ENCODE results near the gene SYT17.
"Not testable (repeated sequence)": the region's sequence is repeated elsewhere in the genome, so short reads cannot be mapped to it uniquely, and the experiment has no call there.

Gene SYT17

DNA sequence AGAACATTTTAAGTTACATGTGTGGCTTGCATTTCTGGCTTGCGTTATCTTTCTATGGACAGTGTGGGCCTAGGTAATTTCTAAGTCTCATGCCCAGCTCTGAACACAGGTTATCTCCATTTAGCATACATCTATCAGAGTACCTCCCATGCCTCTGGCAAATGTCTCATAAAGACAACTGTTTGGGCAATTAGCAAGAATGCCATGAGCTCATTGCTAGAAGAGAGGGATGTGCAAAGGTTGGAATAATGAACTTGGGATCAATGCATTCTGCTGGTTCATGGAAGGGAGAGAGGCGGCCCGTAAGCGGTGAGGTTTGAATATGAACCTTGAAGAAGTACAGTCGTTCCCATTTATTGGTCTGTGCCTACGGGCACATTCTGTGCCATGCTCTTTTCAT lies 14.4 kb downstream of the SYT17 start:
- TF ChIP-seq, protein P1, sequence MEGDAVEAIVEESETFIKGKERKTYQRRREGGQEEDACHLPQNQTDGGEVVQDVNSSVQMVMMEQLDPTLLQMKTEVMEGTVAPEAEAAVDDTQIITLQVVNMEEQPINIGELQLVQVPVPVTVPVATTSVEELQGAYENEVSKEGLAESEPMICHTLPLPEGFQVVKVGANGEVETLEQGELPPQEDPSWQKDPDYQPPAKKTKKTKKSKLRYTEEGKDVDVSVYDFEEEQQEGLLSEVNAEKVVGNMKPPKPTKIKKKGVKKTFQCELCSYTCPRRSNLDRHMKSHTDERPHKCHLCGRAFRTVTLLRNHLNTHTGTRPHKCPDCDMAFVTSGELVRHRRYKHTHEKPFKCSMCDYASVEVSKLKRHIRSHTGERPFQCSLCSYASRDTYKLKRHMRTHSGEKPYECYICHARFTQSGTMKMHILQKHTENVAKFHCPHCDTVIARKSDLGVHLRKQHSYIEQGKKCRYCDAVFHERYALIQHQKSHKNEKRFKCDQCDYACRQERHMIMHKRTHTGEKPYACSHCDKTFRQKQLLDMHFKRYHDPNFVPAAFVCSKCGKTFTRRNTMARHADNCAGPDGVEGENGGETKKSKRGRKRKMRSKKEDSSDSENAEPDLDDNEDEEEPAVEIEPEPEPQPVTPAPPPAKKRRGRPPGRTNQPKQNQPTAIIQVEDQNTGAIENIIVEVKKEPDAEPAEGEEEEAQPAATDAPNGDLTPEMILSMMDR (IDR thresholded peaks at IDR 0.05; ENCODE audit: low read depth, low read length), result no peak
- H3K4me3 ChIP-seq (ENCODE audit: low read depth, low read length), result no peak overlapping the region

DNA sequence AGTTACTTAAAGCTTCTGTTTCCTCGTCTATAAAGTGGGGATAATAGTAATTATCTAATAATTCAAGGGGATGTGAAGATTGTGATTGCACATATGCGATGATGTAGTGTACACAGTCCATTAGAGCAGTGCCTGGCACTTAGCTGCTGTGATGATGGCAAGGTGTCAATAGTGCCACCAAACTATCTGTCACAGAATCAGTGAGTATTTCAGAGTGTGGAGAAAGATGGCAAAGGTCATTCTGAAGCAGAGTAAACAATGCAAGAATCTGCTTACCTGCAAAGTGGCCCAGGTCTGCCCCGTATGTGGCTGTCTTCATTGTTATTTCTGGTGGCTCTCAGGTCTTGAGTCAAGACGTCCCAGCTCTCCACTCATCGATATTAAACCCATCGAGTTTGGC lies 15.1 kb downstream of the SYT17 start:
- H3K4me3 ChIP-seq (ENCODE audit: low read depth, low read length), result no peak overlapping the region
- TF ChIP-seq, protein P1 (IDR thresholded peaks at IDR 0.05; ENCODE audit: low read depth, low read length), result no peak

DNA sequence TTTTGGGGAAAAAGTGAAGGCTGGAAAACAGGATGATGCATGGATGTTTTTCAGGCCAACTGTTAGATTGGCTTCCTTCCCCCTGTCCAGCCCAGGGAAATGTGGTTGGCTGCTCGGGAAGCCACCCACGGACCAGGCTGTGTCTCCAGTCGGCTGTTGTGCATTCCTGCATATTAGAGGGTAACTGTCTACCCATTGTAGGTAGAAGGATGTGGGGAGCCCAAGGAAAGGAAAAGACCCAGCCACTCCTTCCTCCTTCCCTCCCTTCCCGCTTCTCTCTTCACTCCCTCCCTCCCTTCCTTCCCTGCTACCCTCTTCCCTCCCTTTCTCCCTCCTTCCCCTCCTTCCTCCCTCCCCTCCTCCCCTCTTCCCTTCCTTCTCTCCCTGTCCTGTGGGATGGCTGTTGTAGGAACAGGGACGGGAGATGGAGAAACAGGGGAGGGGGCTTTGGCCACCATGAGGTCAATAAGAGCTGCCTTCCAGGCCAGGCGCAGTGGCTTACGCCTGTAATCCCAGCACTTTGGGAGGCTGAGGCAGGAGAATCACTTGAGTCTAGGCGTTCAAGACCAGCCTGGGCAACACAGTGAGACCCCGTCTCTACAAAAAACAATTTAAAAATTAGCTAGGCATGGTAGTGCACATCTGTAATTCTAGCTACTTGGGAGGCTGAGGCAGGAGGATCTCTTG lies 16.9 kb downstream of the SYT17 start:
- no peak overlapping the region for H3K4me3 ChIP-seq (ENCODE audit: low read depth, low read length)
- TF ChIP-seq, protein P1 (IDR thresholded peaks at IDR 0.05; ENCODE audit: low read depth, low read length), result no peak

DNA sequence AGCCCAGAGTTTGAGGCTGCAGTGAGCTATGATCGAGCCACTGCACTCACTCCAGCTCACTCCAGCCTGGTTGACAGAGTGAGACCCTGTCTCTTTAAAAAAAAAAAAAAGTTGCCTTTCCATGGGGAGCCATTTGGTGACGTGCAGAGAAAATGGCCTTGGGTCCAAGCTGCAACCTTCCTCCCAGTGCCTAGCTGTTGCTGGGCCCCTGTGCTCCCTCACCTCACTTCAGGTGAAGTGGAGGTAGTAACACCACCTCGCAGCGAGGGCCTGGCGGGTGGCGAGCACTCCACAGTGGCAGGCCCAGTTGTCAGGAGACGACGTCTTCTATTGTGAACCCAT lies 17.4 kb downstream of the SYT17 start:
- no peak overlapping the region for H3K4me3 ChIP-seq (ENCODE audit: low read depth, low read length)
- TF ChIP-seq, protein P1 (IDR thresholded peaks at IDR 0.05; ENCODE audit: low read depth, low read length), result no peak

DNA sequence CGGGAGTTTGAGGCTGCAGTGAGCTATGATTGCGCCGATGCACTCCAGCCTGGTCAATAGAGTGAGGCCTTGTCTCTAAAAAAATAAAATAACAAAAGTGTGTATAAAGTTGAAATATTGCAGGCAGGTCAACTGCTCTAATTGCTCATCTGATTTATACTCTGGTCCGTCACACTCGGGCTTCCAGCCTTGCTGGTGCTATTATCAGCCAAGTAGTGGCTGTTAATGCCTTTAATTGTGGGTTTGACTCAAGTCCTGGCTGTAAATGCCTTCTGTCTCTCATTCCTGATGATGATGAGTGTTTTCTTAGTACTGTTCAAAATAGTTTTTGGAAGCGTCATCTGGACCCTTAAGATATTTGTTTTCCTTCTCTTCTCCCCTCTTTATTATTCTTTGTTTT lies 18.4 kb downstream of the SYT17 start:
- TF ChIP-seq, protein P1 (IDR thresholded peaks at IDR 0.05; ENCODE audit: low read depth, low read length), result no peak

DNA sequence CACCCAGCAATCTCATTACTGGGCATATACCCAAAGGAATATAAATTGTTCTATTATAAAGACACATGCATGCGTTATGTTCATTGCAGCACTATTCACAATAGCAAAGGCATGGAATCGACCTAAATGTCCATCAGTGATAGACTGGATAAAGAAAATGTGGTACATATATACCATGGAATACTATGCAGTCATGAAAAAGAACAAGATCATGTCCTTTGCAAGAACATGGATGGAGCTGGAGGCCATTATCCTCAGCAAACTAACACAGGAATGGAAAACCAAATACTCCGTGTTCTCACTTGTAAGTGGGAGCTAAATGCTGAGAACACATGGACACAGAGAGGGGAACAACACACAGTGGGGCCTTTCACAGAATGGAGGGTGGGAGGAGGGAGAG lies 19.9 kb downstream of the SYT17 start:
- H3K4me3 ChIP-seq (ENCODE audit: low read depth, low read length), result not testable (repeated sequence)

More for the DNA sequence above, 18.4 kb downstream of the SYT17 start:
- H3K4me3 ChIP-seq (ENCODE audit: low read depth, low read length), result no peak overlapping the region

DNA sequence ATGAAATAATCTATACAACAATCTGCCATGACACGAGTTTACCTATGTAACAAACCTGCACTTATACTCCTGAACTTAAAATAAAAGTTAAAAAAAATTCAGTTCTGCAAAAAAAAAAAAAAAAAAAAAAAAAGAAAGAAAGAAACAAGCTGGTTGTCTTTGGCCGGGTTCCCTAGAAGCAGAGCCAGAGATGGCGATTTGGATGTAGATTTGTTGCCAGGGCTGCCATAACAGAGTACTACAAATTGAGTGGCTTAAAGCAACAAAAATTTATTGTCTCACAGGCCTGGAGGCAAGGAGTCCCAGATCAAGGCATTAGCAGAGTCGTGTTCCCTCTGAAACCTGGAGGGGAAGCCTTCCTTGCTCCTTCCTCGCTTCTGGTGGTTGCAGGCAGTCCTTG lies 20.4 kb downstream of the SYT17 start:
- TF ChIP-seq, protein P1 (IDR thresholded peaks at IDR 0.05; ENCODE audit: low read depth, low read length), result no peak
- H3K4me3 ChIP-seq (ENCODE audit: low read depth, low read length), result no peak overlapping the region

DNA sequence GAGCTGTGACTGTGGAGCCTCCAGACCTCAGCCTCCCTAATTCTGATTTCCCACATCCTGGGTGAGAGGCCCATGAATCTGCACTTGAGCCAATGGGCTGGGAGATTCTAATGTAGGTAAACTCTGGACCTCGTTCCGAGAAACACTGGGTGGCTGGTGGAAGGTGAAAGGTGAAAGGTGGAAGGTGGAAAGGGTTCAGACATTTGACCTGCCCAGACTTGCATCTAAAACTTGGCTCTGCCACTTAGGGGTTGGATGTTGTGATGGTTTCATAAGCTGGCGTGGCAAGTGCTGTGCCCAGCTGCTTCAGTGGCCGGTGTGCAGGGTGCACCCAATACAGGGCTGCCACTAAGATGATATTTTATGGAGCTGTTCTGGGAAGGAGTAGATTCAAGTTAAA lies 24.8 kb downstream of the SYT17 start:
- no peak overlapping the region for H3K4me3 ChIP-seq (ENCODE audit: low read depth, low read length)
- TF ChIP-seq, protein P1 (IDR thresholded peaks at IDR 0.05; ENCODE audit: low read depth, low read length), result no peak

All from WI38 (cell line).